ENCODE measurements around the gene TBC1D22B. TPM values are rescaled to one million over a fixed set of nuclear protein-coding genes. Genes with fewer than 3 reads are reported as not detected.

The TBC1D22B gene
- total and polyA plus RNA-seq, 2 experiments from 2014 or later, result 9.1 to 19.9 TPM

- TF ChIP-seq ZNF462 (CRISPR knock-in tag; IDR thresholded peaks at IDR 0.05) (no peak), CREB1 (CRISPR knock-in tag; IDR thresholded peaks at IDR 0.05; ENCODE audit: low read depth) (no peak), NANOG (IDR thresholded peaks at IDR 0.05; ENCODE audit: borderline replicate concordance) (no peak)
Measured at GRCh38 chr6:37332894-37333293, 75.3 kb downstream of the TBC1D22B start (continued).

GRCh38 chr6:37334047-37334446, 76.5 kb downstream of the TBC1D22B start:
- Histone ChIP-seq H3K27me3 (ENCODE audit: insufficient read depth) (no peaks in the 10 kb centered on the region), H2AFZ (no peak overlapping the region), H3K4me3 (no peak overlapping the region), H3K36me3 (ENCODE audit: insufficient read depth) (peaks cover 5% of the 10 kb centered on the region; the same call in 1 of the 2 replicates), H3K27ac (ENCODE audit: low read depth) (peak overlapping the region; percentile 50; the same call in 1 of the 2 replicates), H3K4me2 (no peak overlapping the region), H3K9me2 (ENCODE audit: insufficient read depth) (no peaks in the 10 kb centered on the region), H3K4me1 (ENCODE audit: insufficient read depth) (no peaks in the 10 kb centered on the region), H4K20me1 (replicated peaks; ENCODE audit: insufficient read depth) (no peaks in the 10 kb centered on the region), H3F3A (replicated peaks; ENCODE audit: low read depth) (no peaks in the 10 kb centered on the region), H3K79me2 (replicated peaks; ENCODE audit: insufficient read depth) (no peaks in the 10 kb centered on the region)
- no peaks in the 10 kb centered on the region for H3K27me3 Mint-ChIP-seq (ENCODE audit: insufficient read depth, low read depth, poor library complexity)
- no peaks in the 10 kb centered on the region for H3K4me1 Mint-ChIP-seq
- no peak for DNase-seq (ENCODE audit: low spot score)
- no peak overlapping the region for H3K4me3 Mint-ChIP-seq
- H3K36me3 Mint-ChIP-seq (ENCODE audit: low read depth), result peaks cover 19% of the 10 kb centered on the region; the same call in 2 of the 3 replicates
- no peak for ATAC-seq
- H3K9me3 Mint-ChIP-seq, result no peaks in the 10 kb centered on the region
- H3K27ac Mint-ChIP-seq, result no peak overlapping the region
- TF ChIP-seq STAT1 (IDR thresholded peaks at IDR 0.05; ENCODE audit: unreplicated experiment), result no peak
- no peak for TF ChIP-seq ZNF331 (CRISPR knock-in tag; IDR thresholded peaks at IDR 0.05; ENCODE audit: low read depth)
- no peak for TF ChIP-seq ZNF462 (CRISPR knock-in tag; IDR thresholded peaks at IDR 0.05)
- TF ChIP-seq POLR2AphosphoS5 (IDR thresholded peaks at IDR 0.05; ENCODE audit: low read depth), result no peak
- TF ChIP-seq CTCF (conservative IDR thresholded peaks at IDR 0.05; ENCODE audit: low read depth in 2 of 2), result no peak
